AG09309 (cell line): ENCODE results near the gene SART3.

Source experiments
- DNase-seq: peaks from one replicate; pipeline ENCODE4 v3.0.0-alpha.2; 2010; ENCODE audit warnings: low read depth
- H3K4me3 ChIP-seq: 2 replicates; pipeline ENCODE4 v1.5.1; 2011; ENCODE audit warnings: mild to moderate bottlenecking, low read depth, low read length, moderate library complexity; ENCODE audit not compliant: control insufficient read depth
- CTCF ChIP-seq: IDR thresholded peaks from 2 replicates; pipeline ENCODE4 v1.5.1; 2011; ENCODE audit warnings: mild to moderate bottlenecking, low read depth, low read length, inconsistent platforms; ENCODE audit not compliant: insufficient read depth, control insufficient read depth; ENCODE audit errors: missing control alignments

The SART3 gene

DNA sequence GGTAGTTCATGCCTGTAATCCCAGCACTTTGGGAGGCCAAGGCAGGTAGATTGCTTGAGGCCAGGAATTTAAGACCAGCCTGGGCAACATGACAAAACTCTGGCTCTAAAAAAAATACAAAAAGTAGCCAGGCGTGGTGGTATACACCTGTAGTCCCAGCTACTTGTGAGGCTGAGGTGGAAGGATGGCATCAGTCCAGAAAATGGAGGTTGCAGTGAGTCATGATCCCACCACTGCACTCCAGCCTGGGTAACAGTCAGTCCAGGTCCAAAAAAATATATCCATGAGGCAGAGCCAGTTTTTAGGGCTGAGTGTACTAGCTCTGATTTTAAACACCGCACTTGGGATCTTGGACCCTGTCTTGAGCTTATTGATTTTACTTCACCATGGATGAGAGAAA lies 76.5 kb downstream of the SART3 start:
- no peak overlapping the region for H3K4me3 ChIP-seq
- TF ChIP-seq CTCF, result no peak
- DNase-seq, result no peak

- no peak overlapping the region for H3K4me3 ChIP-seq
- no peak for TF ChIP-seq CTCF
- DNase-seq, result no peak
These were observed 77.5 kb downstream of the SART3 start for GRCh38 chr12:108483213-108484059.

- no peak for TF ChIP-seq CTCF
- DNase-seq, result peak; percentile 8
- no peak overlapping the region for H3K4me3 ChIP-seq
These were observed 78.2 kb downstream of the SART3 start for GRCh38 chr12:108482717-108483212.

- TF ChIP-seq CTCF, result no peak
- H3K4me3 ChIP-seq, result no peak overlapping the region
- no peak for DNase-seq
These were observed 81.5 kb downstream of the SART3 start for GRCh38 chr12:108479364-108480070.

GRCh38 chr12:108478611-108479206 lies 82.3 kb downstream of the SART3 start:
- no peak for TF ChIP-seq CTCF
- DNase-seq, result peak; percentile 27
- H3K4me3 ChIP-seq, result no peak overlapping the region

DNA sequence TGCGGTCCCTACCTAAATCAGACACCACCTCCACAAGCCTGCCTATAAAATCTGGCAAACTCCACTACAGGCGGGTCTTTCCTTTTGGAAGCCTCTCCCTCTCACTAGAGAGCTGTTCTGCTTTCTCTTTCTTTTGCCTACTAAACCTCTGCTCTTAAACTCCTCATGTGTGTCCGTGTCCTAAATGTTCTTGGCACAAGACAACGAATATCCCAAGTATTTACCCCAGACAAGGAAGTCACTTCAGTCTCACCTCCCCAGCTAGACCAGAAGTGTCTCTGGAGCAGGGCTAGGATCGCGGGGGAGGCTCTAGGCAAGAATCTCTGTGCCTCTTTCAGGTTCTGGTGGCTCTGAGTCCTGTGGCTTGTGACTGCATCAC lies 83.1 kb downstream of the SART3 start:
- DNase-seq, result no peak
- TF ChIP-seq CTCF, result no peak
- no peak overlapping the region for H3K4me3 ChIP-seq
